Measurements from ENCODE around the gene KCNQ1.

The KCNQ1 gene

DNA sequence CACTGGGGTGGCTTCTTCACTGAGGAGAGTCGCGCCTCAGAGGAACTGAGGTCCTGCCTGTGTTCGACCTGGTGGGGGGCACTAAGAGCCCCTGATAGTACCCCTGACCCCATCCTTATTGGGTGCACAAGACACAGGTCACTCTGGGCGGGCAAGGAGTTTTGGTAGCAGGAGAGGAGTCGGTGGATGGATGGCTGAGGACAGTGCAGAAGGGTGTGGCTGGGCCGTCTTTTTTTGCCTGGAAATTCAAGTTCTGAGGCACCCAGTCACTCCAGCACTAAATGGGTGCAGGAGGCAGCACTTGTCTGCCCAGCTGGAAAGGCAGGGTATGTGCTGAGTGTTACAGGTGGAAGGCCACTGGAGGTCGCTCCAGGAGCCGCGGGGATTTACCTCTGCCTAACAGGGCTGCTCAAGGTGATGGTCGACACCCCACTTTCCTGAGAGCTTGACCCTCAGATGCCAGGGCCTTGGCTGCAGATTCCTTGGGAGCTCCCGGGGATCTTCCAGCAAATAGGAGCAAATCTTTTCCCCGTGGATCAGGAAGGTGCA lies 43.3 kb upstream of the KCNQ1 start:
- Histone ChIP-seq H3K27me3 (ENCODE audit: insufficient read depth, low read length) (no peaks in the 10 kb centered on the region), H3K36me3 (ENCODE audit: insufficient read depth, low read length) (0 out of 2 replicates have a peak, but pooled peaks cover 5% of the 10 kb centered on the region), H3K79me2 (ENCODE audit: control insufficient read depth, insufficient read depth, low read length, unreplicated experiment) (peaks cover 20% of the 10 kb centered on the region), H3K4me1 (ENCODE audit: control insufficient read depth, insufficient read depth, low read length, unreplicated experiment) (peaks cover 19% of the 10 kb centered on the region), H3K4me3 (ENCODE audit: low read depth, low read length) (peak overlapping the region; percentile 98), H3K27ac (ENCODE audit: low read depth, low read length) (peak overlapping the region; percentile 59; the same call in 1 of the 2 replicates), H2AFZ (ENCODE audit: low read length, unreplicated experiment) (no peak overlapping the region)

DNA sequence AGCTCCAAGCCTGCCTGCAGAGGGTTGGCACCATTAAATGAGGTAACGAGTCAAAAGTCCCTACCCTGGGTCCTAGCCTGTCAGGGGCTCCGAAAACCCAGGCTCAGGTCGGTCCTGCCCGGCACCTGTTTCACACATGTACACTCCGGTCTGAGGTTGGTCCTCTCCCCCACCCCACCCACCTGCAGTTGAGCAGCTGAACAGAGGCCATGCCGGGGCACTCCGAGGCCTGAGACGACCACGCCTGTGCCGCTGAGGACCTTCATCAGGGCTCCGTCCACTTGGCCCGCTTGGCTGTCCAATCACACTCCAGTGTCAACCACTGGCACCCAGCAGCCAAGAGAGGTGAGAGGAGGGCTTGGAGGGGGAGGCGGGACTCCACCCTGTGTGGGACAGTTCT lies 42.7 kb upstream of the KCNQ1 start:
- no peak overlapping the region for H3K27ac ChIP-seq (ENCODE audit: low read depth, low read length)
- peak overlapping the region; percentile 98 for H3K4me3 ChIP-seq (ENCODE audit: low read depth, low read length)
- peaks cover 19% of the 10 kb centered on the region for H3K4me1 ChIP-seq (ENCODE audit: control insufficient read depth, insufficient read depth, low read length, unreplicated experiment)
- H3K27me3 ChIP-seq (ENCODE audit: insufficient read depth, low read length), result no peaks in the 10 kb centered on the region
- H3K36me3 ChIP-seq (ENCODE audit: insufficient read depth, low read length), result 0 out of 2 replicates have a peak, but pooled peaks cover 5% of the 10 kb centered on the region
- H3K79me2 ChIP-seq (ENCODE audit: control insufficient read depth, insufficient read depth, low read length, unreplicated experiment), result peaks cover 20% of the 10 kb centered on the region
- no peak overlapping the region for H2AFZ ChIP-seq (ENCODE audit: low read length, unreplicated experiment)

DNA sequence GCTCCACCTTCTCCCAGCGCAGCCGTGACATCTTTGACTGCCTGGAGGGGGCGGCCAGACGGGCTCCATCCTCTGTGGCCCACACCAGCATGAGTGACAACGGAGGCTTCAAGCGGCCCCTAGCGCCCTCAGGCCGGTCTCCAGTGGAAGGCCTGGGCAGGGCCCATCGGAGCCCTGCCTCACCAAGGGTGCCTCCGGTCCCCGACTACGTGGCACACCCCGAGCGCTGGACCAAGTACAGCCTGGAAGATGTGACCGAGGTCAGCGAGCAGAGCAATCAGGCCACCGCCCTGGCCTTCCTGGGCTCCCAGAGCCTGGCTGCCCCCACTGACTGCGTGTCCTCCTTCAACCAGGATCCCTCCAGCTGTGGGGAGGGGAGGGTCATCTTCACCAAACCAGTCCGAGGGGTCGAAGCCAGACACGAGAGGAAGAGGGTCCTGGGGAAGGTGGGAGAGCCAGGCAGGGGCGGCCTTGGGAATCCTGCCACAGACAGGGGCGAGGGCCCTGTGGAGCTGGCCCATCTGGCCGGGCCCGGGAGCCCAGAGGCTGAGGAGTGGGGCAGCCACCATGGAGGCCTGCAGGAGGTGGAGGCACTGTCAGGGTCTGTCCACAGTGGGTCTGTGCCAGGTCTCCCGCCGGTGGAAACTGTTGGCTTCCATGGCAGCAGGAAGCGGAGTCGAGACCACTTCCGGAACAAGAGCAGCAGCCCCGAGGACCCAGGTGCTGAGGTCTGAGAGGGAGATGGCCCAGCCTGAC lies 41.7 kb upstream of the KCNQ1 start:
- no peaks in the 10 kb centered on the region for H3K27me3 ChIP-seq (ENCODE audit: insufficient read depth, low read length)
- no peak overlapping the region for H3K27ac ChIP-seq (ENCODE audit: low read depth, low read length)
- peaks cover 19% of the 10 kb centered on the region for H3K4me1 ChIP-seq (ENCODE audit: control insufficient read depth, insufficient read depth, low read length, unreplicated experiment)
- peaks cover 20% of the 10 kb centered on the region for H3K79me2 ChIP-seq (ENCODE audit: control insufficient read depth, insufficient read depth, low read length, unreplicated experiment)
- H3K4me3 ChIP-seq (ENCODE audit: low read depth, low read length), result no peak overlapping the region; the same call in 1 of the 2 replicates
- no peak overlapping the region for H2AFZ ChIP-seq (ENCODE audit: low read length, unreplicated experiment)
- 0 out of 2 replicates have a peak, but pooled peaks cover 5% of the 10 kb centered on the region for H3K36me3 ChIP-seq (ENCODE audit: insufficient read depth, low read length)

DNA sequence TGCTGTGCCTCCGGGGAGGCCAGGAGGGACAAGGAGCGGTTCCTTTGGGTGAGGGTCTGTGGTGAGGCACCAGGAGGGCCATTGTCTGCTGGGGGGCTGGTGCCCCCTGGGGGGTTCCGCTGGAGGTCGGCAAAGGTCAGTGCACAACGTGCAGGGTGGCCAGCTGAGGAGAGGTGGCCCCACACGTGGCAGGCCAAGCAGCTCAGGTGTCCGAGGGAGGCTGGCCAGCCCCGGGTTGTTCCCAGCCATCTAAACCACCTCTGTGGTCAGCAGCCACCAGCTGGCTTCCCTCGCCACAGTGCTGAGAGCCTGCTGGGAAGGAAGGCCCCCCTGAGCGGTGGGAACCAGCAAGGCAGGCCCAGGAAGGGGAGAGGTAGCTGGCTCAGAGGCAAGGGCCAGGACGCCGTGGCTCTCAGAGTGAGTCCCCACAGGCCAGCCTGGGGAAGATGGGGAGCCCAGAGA lies 40.0 kb upstream of the KCNQ1 start:
- H3K36me3 ChIP-seq (ENCODE audit: insufficient read depth, low read length), result no peaks in the 10 kb centered on the region
- no peak overlapping the region for H3K27ac ChIP-seq (ENCODE audit: low read depth, low read length)
- H3K4me3 ChIP-seq (ENCODE audit: low read depth, low read length), result no peak overlapping the region
- no peak overlapping the region for H2AFZ ChIP-seq (ENCODE audit: low read length, unreplicated experiment)
- H3K79me2 ChIP-seq (ENCODE audit: control insufficient read depth, insufficient read depth, low read length, unreplicated experiment), result peaks cover 20% of the 10 kb centered on the region
- H3K4me1 ChIP-seq (ENCODE audit: control insufficient read depth, insufficient read depth, low read length, unreplicated experiment), result peaks cover 9% of the 10 kb centered on the region
- H3K27me3 ChIP-seq (ENCODE audit: insufficient read depth, low read length), result no peaks in the 10 kb centered on the region

DNA sequence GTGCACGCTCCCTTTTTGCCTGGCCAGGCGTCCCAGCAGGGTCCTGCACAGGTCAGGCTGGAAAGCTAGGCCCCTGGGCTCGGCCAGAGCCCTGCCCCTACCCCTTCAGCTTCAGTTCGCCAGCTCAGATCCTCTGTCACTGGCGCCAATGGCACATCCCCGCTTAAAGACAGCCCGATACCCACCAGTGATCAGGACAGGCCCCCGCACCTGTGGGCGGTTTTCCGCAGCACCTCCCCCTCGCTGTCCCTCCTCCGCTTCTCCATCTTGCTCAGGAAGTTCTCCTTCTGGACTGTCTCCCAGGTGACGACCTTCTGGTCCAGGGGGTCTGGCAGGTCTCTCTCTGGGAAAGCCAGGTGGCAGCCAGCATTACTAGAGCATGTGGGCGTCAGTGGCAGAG lies 38.4 kb upstream of the KCNQ1 start:
- Histone ChIP-seq H3K4me3 (ENCODE audit: low read depth, low read length) (no peak overlapping the region), H3K36me3 (ENCODE audit: insufficient read depth, low read length) (no peaks in the 10 kb centered on the region), H3K4me1 (ENCODE audit: control insufficient read depth, insufficient read depth, low read length, unreplicated experiment) (peaks cover 7% of the 10 kb centered on the region), H3K27me3 (ENCODE audit: insufficient read depth, low read length) (no peaks in the 10 kb centered on the region), H3K27ac (ENCODE audit: low read depth, low read length) (no peak overlapping the region), H3K79me2 (ENCODE audit: control insufficient read depth, insufficient read depth, low read length, unreplicated experiment) (peaks cover 12% of the 10 kb centered on the region), H2AFZ (ENCODE audit: low read length, unreplicated experiment) (no peak overlapping the region)

DNA sequence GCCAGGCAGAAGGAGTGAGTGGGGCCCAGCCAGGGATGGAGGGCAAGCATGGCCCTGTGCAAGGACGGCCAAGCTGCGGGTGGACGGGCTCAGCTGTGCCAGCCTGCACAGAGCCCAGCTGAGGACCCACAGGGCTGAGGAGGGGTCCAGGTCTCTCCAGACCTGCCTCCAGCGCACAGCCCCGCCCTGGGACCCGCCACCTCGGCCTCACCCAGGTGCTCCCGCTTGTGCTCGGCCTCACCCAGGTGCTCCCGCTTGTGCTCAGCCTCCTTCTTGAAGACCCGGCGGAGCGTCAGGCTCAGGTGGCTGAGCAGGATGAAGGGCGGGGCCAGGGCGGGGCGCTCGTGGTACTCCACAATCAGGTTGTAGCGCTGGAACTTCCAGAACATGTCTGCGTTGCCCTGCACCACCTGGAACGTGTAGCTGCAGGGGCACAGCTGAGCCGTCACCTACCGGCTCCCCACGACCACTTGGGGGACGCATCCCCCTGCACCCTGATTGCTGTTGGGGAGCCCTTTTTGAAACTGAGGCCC lies 37.9 kb upstream of the KCNQ1 start:
- Histone ChIP-seq H3K4me1 (ENCODE audit: control insufficient read depth, insufficient read depth, low read length, unreplicated experiment) (peaks cover 4% of the 10 kb centered on the region), H3K4me3 (ENCODE audit: low read depth, low read length) (no peak overlapping the region), H3K27me3 (ENCODE audit: insufficient read depth, low read length) (no peaks in the 10 kb centered on the region), H3K36me3 (ENCODE audit: insufficient read depth, low read length) (no peaks in the 10 kb centered on the region), H3K27ac (ENCODE audit: low read depth, low read length) (no peak overlapping the region), H2AFZ (ENCODE audit: low read length, unreplicated experiment) (no peak overlapping the region), H3K79me2 (ENCODE audit: control insufficient read depth, insufficient read depth, low read length, unreplicated experiment) (peaks cover 7% of the 10 kb centered on the region)

DNA sequence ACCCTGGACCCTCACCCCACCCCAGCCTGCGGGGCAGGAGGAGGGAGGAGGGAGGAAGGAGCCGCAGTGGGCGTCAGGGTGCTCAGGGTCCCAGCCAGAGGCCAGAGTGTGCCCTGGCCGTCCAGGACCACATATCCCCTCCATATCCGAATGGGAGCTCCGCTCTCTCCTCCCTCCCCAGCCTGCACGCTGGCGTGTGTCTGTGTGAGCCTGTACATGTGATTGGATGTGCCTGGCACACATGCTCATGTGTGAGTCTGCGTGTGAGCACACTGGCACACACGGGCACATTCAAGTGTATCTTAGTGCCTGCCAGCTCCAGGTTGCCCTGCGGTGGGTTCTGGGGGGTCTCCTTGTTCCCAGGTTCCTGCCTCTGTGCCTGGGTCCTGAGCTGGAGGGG lies 36.1 kb upstream of the KCNQ1 start:
- Histone ChIP-seq H3K27me3 (ENCODE audit: insufficient read depth, low read length) (no peaks in the 10 kb centered on the region), H3K36me3 (ENCODE audit: insufficient read depth, low read length) (no peaks in the 10 kb centered on the region), H2AFZ (ENCODE audit: low read length, unreplicated experiment) (no peak overlapping the region), H3K79me2 (ENCODE audit: control insufficient read depth, insufficient read depth, low read length, unreplicated experiment) (no peaks in the 10 kb centered on the region), H3K4me3 (ENCODE audit: low read depth, low read length) (no peak overlapping the region), H3K27ac (ENCODE audit: low read depth, low read length) (no peak overlapping the region), H3K4me1 (ENCODE audit: control insufficient read depth, insufficient read depth, low read length, unreplicated experiment) (no peaks in the 10 kb centered on the region)

DNA sequence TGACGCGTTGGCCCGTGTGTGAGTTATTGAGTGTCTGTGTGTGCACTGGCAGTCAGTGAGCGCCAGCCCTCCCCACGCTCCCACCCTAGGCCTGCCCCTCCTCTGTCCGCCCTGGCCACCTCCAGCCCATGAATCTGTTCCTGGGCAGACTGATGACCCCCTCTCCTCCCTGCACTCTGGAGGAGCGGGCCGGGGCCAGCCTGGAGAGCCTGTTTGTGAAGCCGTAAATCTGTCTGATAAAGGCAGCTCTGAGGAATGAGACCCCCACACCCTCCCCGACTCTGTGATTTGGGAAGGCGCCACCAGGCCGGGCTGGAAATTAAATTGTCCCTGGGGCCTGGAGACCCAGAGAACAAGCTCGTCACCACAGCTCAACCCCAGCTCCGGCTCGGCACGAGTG lies 35.7 kb upstream of the KCNQ1 start:
- Histone ChIP-seq H2AFZ (ENCODE audit: low read length, unreplicated experiment) (no peak overlapping the region), H3K36me3 (ENCODE audit: insufficient read depth, low read length) (no peaks in the 10 kb centered on the region), H3K27ac (ENCODE audit: low read depth, low read length) (no peak overlapping the region), H3K27me3 (ENCODE audit: insufficient read depth, low read length) (no peaks in the 10 kb centered on the region), H3K79me2 (ENCODE audit: control insufficient read depth, insufficient read depth, low read length, unreplicated experiment) (no peaks in the 10 kb centered on the region), H3K4me1 (ENCODE audit: control insufficient read depth, insufficient read depth, low read length, unreplicated experiment) (no peaks in the 10 kb centered on the region), H3K4me3 (ENCODE audit: low read depth, low read length) (no peak overlapping the region)

DNA sequence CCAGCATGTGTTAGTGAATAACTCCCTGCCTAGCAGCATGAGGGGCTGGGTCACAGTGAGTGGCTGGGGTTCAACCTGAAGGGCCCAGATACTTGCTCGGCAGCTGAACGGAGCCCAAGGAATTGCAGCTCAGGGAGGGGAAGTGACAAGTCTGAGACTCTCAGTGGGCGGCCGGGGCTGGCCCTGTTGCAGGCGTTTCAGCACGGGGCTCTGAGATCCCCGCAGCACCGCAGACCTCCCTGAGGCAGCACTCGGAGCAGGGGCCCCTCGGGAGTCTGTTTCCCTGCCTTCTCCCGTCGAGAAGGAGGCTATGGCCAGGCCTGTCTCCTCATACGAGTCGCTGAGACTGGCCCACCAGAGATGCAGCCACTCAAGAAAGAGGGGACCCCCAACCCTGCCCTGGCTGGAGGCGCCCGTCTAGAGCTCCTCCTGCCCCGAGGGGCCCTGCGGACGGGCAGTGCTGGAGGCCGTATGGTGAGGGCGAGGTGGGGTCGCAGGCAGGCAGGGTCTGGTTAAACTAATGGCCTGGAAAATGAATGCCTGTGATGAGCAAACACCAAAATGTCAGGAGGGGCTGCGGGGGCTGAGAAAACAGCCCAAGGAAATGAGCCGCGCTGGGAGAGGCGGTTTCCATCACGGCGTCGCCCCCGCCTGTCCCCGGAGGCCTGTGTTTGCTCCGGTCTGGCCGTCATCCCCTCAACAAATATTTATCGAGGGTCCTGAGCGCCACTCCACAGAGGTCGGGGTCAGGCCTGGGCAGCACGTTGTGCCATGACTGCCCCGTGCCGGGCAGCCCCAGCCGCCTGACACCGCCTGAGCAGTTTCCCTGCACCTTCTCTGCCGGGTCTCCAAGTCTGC lies 35.0 kb upstream of the KCNQ1 start:
- H3K27me3 ChIP-seq (ENCODE audit: insufficient read depth, low read length), result no peaks in the 10 kb centered on the region
- no peak overlapping the region for H2AFZ ChIP-seq (ENCODE audit: low read length, unreplicated experiment)
- no peaks in the 10 kb centered on the region for H3K79me2 ChIP-seq (ENCODE audit: control insufficient read depth, insufficient read depth, low read length, unreplicated experiment)
- no peaks in the 10 kb centered on the region for H3K4me1 ChIP-seq (ENCODE audit: control insufficient read depth, insufficient read depth, low read length, unreplicated experiment)
- H3K36me3 ChIP-seq (ENCODE audit: insufficient read depth, low read length), result no peaks in the 10 kb centered on the region
- H3K27ac ChIP-seq (ENCODE audit: low read depth, low read length), result no peak overlapping the region
- no peak overlapping the region for H3K4me3 ChIP-seq (ENCODE audit: low read depth, low read length)

DNA sequence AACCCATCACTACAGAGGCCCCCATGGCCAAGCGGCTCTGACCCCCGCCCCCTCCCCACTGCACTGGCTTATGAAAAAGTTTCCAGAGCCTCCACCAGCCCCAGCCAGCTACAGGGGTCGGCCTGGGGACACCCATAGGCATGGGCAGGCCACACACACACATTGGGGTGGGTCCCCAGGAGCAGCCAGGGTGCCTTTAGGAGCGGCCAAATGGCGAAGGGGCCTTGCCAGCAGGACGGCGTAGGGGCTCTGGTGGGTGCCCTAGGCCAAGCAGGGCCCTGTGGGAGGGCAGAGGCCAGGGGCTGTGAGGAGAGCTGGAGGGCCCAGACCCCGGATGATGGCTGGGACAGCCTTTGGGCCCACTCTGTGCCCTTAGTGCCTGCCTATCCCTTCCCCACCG lies 34.2 kb upstream of the KCNQ1 start:
- Histone ChIP-seq H3K4me1 (ENCODE audit: control insufficient read depth, insufficient read depth, low read length, unreplicated experiment) (no peaks in the 10 kb centered on the region), H3K4me3 (ENCODE audit: low read depth, low read length) (no peak overlapping the region), H3K79me2 (ENCODE audit: control insufficient read depth, insufficient read depth, low read length, unreplicated experiment) (no peaks in the 10 kb centered on the region), H3K27me3 (ENCODE audit: insufficient read depth, low read length) (no peaks in the 10 kb centered on the region), H3K36me3 (ENCODE audit: insufficient read depth, low read length) (no peaks in the 10 kb centered on the region), H2AFZ (ENCODE audit: low read length, unreplicated experiment) (no peak overlapping the region), H3K27ac (ENCODE audit: low read depth, low read length) (no peak overlapping the region)

Data from ACC112 (cell line).